ENCODE results near the gene IL18R1.

IL18R1 gene

DNA sequence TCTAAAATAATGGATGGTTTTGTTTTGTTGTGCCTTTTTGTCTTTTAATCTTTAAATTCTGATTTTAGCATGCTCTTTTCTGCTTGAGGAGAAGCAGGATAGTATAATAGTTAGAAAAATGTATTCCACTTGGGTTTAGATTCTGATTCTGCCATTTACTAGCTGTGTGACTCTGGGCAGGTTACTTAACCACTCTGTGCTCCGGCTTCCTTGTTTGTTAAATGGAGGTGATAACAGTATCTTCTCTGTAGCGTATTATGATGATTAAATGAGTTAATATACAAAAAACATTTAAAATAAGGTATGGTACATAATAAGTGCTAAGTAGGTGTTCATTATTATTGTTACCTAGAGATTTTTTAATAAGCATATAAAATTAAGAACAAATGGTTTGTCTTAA lies 40.4 kb downstream of the IL18R1 start:
- no peak for TF ChIP-seq CTCF (IDR thresholded peaks at IDR 0.05; ENCODE audit: low read depth, low read length, missing control alignments)
- H3K4me3 ChIP-seq (replicated peaks; ENCODE audit: low read depth, low read length): no peak overlapping the region
- no peak for DNase-seq (ENCODE audit: extremely low read depth, low read depth)

GRCh38 chr2:102397209-102397608 lies 41.6 kb downstream of the IL18R1 start:
- TF ChIP-seq CTCF (IDR thresholded peaks at IDR 0.05; ENCODE audit: low read depth, low read length, missing control alignments): no peak
- no peak for DNase-seq (ENCODE audit: extremely low read depth, low read depth)
- no peak overlapping the region for H3K4me3 ChIP-seq (replicated peaks; ENCODE audit: low read depth, low read length)

- DNase-seq (ENCODE audit: extremely low read depth, low read depth): no peak
- no peak overlapping the region for H3K4me3 ChIP-seq (replicated peaks; ENCODE audit: low read depth, low read length)
- no peak for TF ChIP-seq CTCF (IDR thresholded peaks at IDR 0.05; ENCODE audit: low read depth, low read length, missing control alignments)
These were observed 44.0 kb downstream of the IL18R1 start for GRCh38 chr2:102399499-102400141.

- no peak for TF ChIP-seq CTCF (IDR thresholded peaks at IDR 0.05; ENCODE audit: low read depth, low read length, missing control alignments)
- H3K4me3 ChIP-seq (replicated peaks; ENCODE audit: low read depth, low read length): no peak overlapping the region
- DNase-seq (ENCODE audit: extremely low read depth, low read depth): no peak
These were observed 45.9 kb downstream of the IL18R1 start for GRCh38 chr2:102401456-102401855.

DNA sequence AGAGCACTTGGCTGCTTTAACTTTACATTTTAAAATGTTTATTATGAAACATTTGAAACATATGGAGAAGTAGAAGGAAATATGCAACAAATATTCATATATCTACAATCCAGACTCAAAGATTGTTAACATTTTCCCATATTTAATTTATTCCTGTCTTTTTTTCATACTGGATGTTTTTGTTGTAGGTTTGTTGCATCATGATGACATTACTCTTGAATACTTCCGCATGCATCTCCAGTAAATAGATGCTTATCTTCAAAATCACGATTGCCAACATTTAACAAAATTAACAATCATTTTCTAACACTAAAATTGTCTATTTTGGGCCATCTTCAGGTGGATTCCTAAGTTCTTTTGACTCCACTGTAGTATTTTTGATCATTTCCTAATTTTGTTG lies 46.3 kb downstream of the IL18R1 start:
- DNase-seq (ENCODE audit: extremely low read depth, low read depth): no peak
- H3K4me3 ChIP-seq (replicated peaks; ENCODE audit: low read depth, low read length): no peak overlapping the region
- no peak for TF ChIP-seq CTCF (IDR thresholded peaks at IDR 0.05; ENCODE audit: low read depth, low read length, missing control alignments)

- no peak for DNase-seq (ENCODE audit: extremely low read depth, low read depth)
- no peak for TF ChIP-seq CTCF (IDR thresholded peaks at IDR 0.05; ENCODE audit: low read depth, low read length, missing control alignments)
- H3K4me3 ChIP-seq (replicated peaks; ENCODE audit: low read depth, low read length): no peak overlapping the region
These were observed 55.4 kb downstream of the IL18R1 start for GRCh38 chr2:102410952-102411351.

GRCh38 chr2:102412199-102412598 lies 56.6 kb downstream of the IL18R1 start:
- TF ChIP-seq CTCF (IDR thresholded peaks at IDR 0.05; ENCODE audit: low read depth, low read length, missing control alignments): no peak
- no peak overlapping the region for H3K4me3 ChIP-seq (replicated peaks; ENCODE audit: low read depth, low read length)
- no peak for DNase-seq (ENCODE audit: extremely low read depth, low read depth)
